IMR-90 (cell line): Measurements from ENCODE around the gene RABL2B.

Source experiments
- CHD1 ChIP-seq: IDR thresholded peaks from 2 replicates; pipeline ENCODE4 v1.6.1; 2012; ENCODE audit warnings: low read depth, low read length, improper control_type of control experiment
- CTCF ChIP-seq: conservative IDR thresholded peaks from 2 replicates; pipeline ENCODE4 v1.5.1; 2012; ENCODE audit warnings: mild to moderate bottlenecking, low read depth, low read length, improper control_type of control experiment
- ELK1 ChIP-seq: fragments of 150-350 bp; IDR thresholded peaks from 2 replicates; pipeline ENCODE4 v1.6.1; 2016; ENCODE audit warnings: low read depth, mild to moderate bottlenecking, low read length, moderate library complexity, borderline replicate concordance
- FOS ChIP-seq: fragments of 150-350 bp; IDR thresholded peaks from 2 replicates; pipeline ENCODE4 v1.6.1; 2016; ENCODE audit warnings: low read depth, low read length
- MXI1 ChIP-seq: IDR thresholded peaks from 2 replicates; pipeline ENCODE4 v1.6.1; 2012; ENCODE audit warnings: low read depth, mild to moderate bottlenecking, low read length, moderate library complexity, borderline replicate concordance
- POLR2A ChIP-seq: IDR thresholded peaks from 2 replicates; pipeline ENCODE4 v1.6.1; 2012; ENCODE audit warnings: mild to moderate bottlenecking, low read depth, low read length
- RFX5 ChIP-seq: IDR thresholded peaks from 2 replicates; pipeline ENCODE4 v1.8.0; 2012; ENCODE audit warnings: low read depth, mild to moderate bottlenecking, low read length, moderate library complexity
- SMC3 ChIP-seq: fragments of 150-350 bp; IDR thresholded peaks from 2 replicates; pipeline ENCODE4 v1.6.1; 2016; ENCODE audit warnings: low read depth, mild to moderate bottlenecking, antibody characterized with exemption, low read length, moderate library complexity

- TF ChIP-seq CTCF (no peak), ELK1 (no peak), POLR2A (no peak), CHD1 (no peak), RFX5 (no peak), FOS (no peak), SMC3 (no peak), MXI1 (no peak)
These were observed 62.9 kb downstream of the RABL2B start for GRCh38 chr22:50720301-50721256.
